Lower lobe of right lung (tissue), 2 donors: ENCODE data around the gene METTL25. TPM values are rescaled to one million over a fixed set of nuclear protein-coding genes. Genes with fewer than 3 reads are reported as not detected.
A peak's percentile ranks its signal among the peaks of the same experiment; 100 is the strongest.

Experiments used
- ATAC-seq, 2 donors: fragments of 200-7000 bp; cut with Tn5 transposase; one replicate each; pipeline ENCODE4 v1.9.1; 2020 to 2022; ENCODE audit warnings: mild to moderate bottlenecking in 2 of 2, moderate library complexity in 2 of 2
- DNase-seq: peaks from one replicate; pipeline ENCODE4 v3.0.0-alpha.2; 2020
- H3K27ac ChIP-seq: fragments of 200-600 bp; one replicate; pipeline ENCODE4 v1.8.0; 2022
- H3K27me3 ChIP-seq: fragments of 200-600 bp; one replicate; pipeline ENCODE4 v1.8.0; 2022; ENCODE audit warnings: low read depth
- H3K36me3 ChIP-seq: fragments of 200-600 bp; one replicate; pipeline ENCODE4 v1.8.0; 2022; ENCODE audit warnings: mild to moderate bottlenecking
- H3K4me1 ChIP-seq: fragments of 200-600 bp; one replicate; pipeline ENCODE4 v1.8.0; 2022
- H3K4me3 ChIP-seq: fragments of 200-600 bp; one replicate; pipeline ENCODE4 v1.8.0; 2022; ENCODE audit warnings: mild to moderate bottlenecking
- H3K9me3 ChIP-seq: fragments of 200-600 bp; one replicate; pipeline ENCODE4 v1.8.0; 2022
- CTCF ChIP-seq: fragments of 200-600 bp; IDR thresholded peaks from one replicate; pipeline ENCODE4 v1.8.0; 2022; ENCODE audit warnings: antibody characterized with exemption, mild to moderate bottlenecking
- intact Hi-C: fragments of 100-400 bp; cut with DNase I; formaldehyde crosslinking; loops from one replicate; pipeline ENCODE4 v1.11.0; 2022
- total RNA-seq: library from RNA; stranded (reverse); fragmentation: NEBNext Ultra II Directional; extraction: Animal tissue kit (Norgen Biotek cat#: 25700); gene quantifications from one replicate; pipeline ENCODE4 v1.2.1, GENCODE V29; 2021
- donor health status: DM: no; HTN: yes; CAD: no; lungs with severe emphysema.

The METTL25 gene
- total RNA-seq, 1 donor from 2014 or later: 15.7 TPM

- no peak overlapping the region for H3K4me3 ChIP-seq
- H3K9me3 ChIP-seq: peaks cover 5% of the 10 kb centered on the region
- no peaks in the 10 kb centered on the region for H3K36me3 ChIP-seq
- ATAC-seq (no peak), DNase-seq (no peak)
- H3K27ac ChIP-seq: no peak overlapping the region
- intact Hi-C loops: no loop called here
- no peaks in the 10 kb centered on the region for H3K27me3 ChIP-seq
- H3K4me1 ChIP-seq: no peaks in the 10 kb centered on the region
- no peak for TF ChIP-seq CTCF
Observed at GRCh38 chr12:82378997-82379396, 20.7 kb downstream of the METTL25 start.

GRCh38 chr12:82383930-82384552 is 25.7 kb downstream of the METTL25 start:
- ATAC-seq (no peak), DNase-seq (no peak)
- H3K27ac ChIP-seq: no peak overlapping the region
- intact Hi-C loops: no loop called here
- H3K4me3 ChIP-seq: no peak overlapping the region
- H3K9me3 ChIP-seq: no peaks in the 10 kb centered on the region
- TF ChIP-seq CTCF: peak; percentile 18
- H3K27me3 ChIP-seq: no peaks in the 10 kb centered on the region
- H3K36me3 ChIP-seq: peaks cover 4% of the 10 kb centered on the region
- H3K4me1 ChIP-seq: no peaks in the 10 kb centered on the region

GRCh38 chr12:82398879-82399278 is 40.5 kb downstream of the METTL25 start:
- no peak for TF ChIP-seq CTCF
- Histone ChIP-seq H3K9me3 (no peaks in the 10 kb centered on the region), H3K27me3 (no peaks in the 10 kb centered on the region), H3K36me3 (peaks cover 11% of the 10 kb centered on the region), H3K4me1 (no peaks in the 10 kb centered on the region), H3K4me3 (no peak overlapping the region), H3K27ac (no peak overlapping the region)
- no peak for DNase-seq
- intact Hi-C loops: no loop called here
- no peak for ATAC-seq

- no peak for DNase-seq
- no peaks in the 10 kb centered on the region for H3K9me3 ChIP-seq
- ATAC-seq: no peak
- H3K27me3 ChIP-seq: no peaks in the 10 kb centered on the region
- no peaks in the 10 kb centered on the region for H3K4me1 ChIP-seq
- intact Hi-C loops: no loop called here
- no peak overlapping the region for H3K27ac ChIP-seq
- H3K36me3 ChIP-seq: peaks cover 11% of the 10 kb centered on the region
- H3K4me3 ChIP-seq: no peak overlapping the region
- TF ChIP-seq CTCF: no peak
Observed at GRCh38 chr12:82400819-82401218, 42.5 kb downstream of the METTL25 start.

GRCh38 chr12:82406651-82407050 is 48.3 kb downstream of the METTL25 start:
- H3K27ac ChIP-seq: no peak overlapping the region
- intact Hi-C loops: no loop called here
- H3K36me3 ChIP-seq: no peaks in the 10 kb centered on the region
- ATAC-seq (no peak), DNase-seq (no peak)
- H3K4me3 ChIP-seq: no peak overlapping the region
- no peaks in the 10 kb centered on the region for H3K4me1 ChIP-seq
- H3K9me3 ChIP-seq: no peaks in the 10 kb centered on the region
- H3K27me3 ChIP-seq: no peaks in the 10 kb centered on the region
- TF ChIP-seq CTCF: no peak
